ENCODE data around the gene ZNF678.
"Not testable (repeated sequence)": the region's sequence is repeated elsewhere in the genome, so short reads cannot be mapped to it uniquely, and the experiment has no call there.

Gene ZNF678

GRCh38 chr1:227607336-227607898, 44.1 kb downstream of the ZNF678 start:
- no peak for DNase-seq

GRCh38 chr1:227612658-227613057, 49.3 kb downstream of the ZNF678 start:
- no peak for DNase-seq

- DNase-seq: no peak
These were observed 50.2 kb downstream of the ZNF678 start for GRCh38 chr1:227613526-227613925.

GRCh38 chr1:227621211-227621610, 57.9 kb downstream of the ZNF678 start:
- DNase-seq: no peak

- no peak for DNase-seq
These were observed 59.6 kb downstream of the ZNF678 start for GRCh38 chr1:227622739-227623475.

- DNase-seq: no peak
These were observed 69.0 kb downstream of the ZNF678 start for GRCh38 chr1:227632325-227632724.

GRCh38 chr1:227635596-227635995, 72.2 kb downstream of the ZNF678 start:
- DNase-seq: no peak

- DNase-seq: no peak
These were observed 91.1 kb downstream of the ZNF678 start for GRCh38 chr1:227654431-227654830.

GRCh38 chr1:227654858-227655752, 91.7 kb downstream of the ZNF678 start:
- no peak for DNase-seq

- DNase-seq: no peak
These were observed 98.1 kb downstream of the ZNF678 start for GRCh38 chr1:227661495-227661894.

GRCh38 chr1:227662933-227663332, 99.6 kb downstream of the ZNF678 start:
- DNase-seq: no peak

- no peak for DNase-seq
These were observed 102.9 kb downstream of the ZNF678 start for GRCh38 chr1:227666286-227666685.

GRCh38 chr1:227673441-227673840, 110.1 kb downstream of the ZNF678 start:
- DNase-seq: no peak

- no peak for DNase-seq
These were observed 122.5 kb downstream of the ZNF678 start for GRCh38 chr1:227685807-227686206.

- no peak for DNase-seq
These were observed 134.0 kb downstream of the ZNF678 start for GRCh38 chr1:227697321-227697864.

- DNase-seq: not testable (repeated sequence)
These were observed 138.3 kb downstream of the ZNF678 start for GRCh38 chr1:227701631-227702030.

GRCh38 chr1:227707846-227708245, 144.5 kb downstream of the ZNF678 start:
- no peak for DNase-seq

- DNase-seq: no peak
These were observed 146.1 kb downstream of the ZNF678 start for GRCh38 chr1:227709451-227709850.

GRCh38 chr1:227710474-227710873, 147.1 kb downstream of the ZNF678 start:
- not testable (repeated sequence) for DNase-seq

- no peak for DNase-seq
These were observed 149.3 kb downstream of the ZNF678 start for GRCh38 chr1:227712648-227713047.

GRCh38 chr1:227718932-227719331, 155.6 kb downstream of the ZNF678 start:
- DNase-seq: no peak

- DNase-seq: no peak
These were observed 160.1 kb downstream of the ZNF678 start for GRCh38 chr1:227723474-227723873.

- no peak for DNase-seq
These were observed 161.7 kb downstream of the ZNF678 start for GRCh38 chr1:227725046-227725445.

Data from RPMI8226 (cell line).